Peyer's patch (tissue), 4 donors: ENCODE data around the gene ERG28.

Experiments used
- CTCF ChIP-seq, 6 experiments: fragments of 450-650 bp in 4 of 6; fragments of 200-600 bp in 2 of 6; sonication (generic) in 1 of 6; IDR thresholded peaks; one replicate each; pipeline ENCODE4 v1.5.1; 2017 to 2019; ENCODE audit warnings: antibody characterized with exemption in 6 of 6, mild to moderate bottlenecking in 3 of 6, moderate library complexity in 1 of 6
- POLR2A ChIP-seq, 2 donors: fragments of 450-650 bp; IDR thresholded peaks; one replicate each; pipeline ENCODE4 v1.5.1; 2017; ENCODE audit warnings: antibody characterized with exemption in 2 of 2, mild to moderate bottlenecking in 2 of 2, moderate library complexity in 2 of 2

GRCh38 chr14:75614179-75614578 is 46.5 kb downstream of the ERG28 start:
- TF ChIP-seq CTCF (IDR thresholded peaks at IDR 0.05): no peak
- TF ChIP-seq POLR2A (IDR thresholded peaks at IDR 0.05): no peak
